OCI-M1 (cell line): ENCODE data around the gene GLG1.
"Not testable (repeated sequence)": the region's sequence is repeated elsewhere in the genome, so short reads cannot be mapped to it uniquely, and the experiment has no call there.

Experiments used
- DNase-seq: peaks from one replicate; lab custom pipeline; 2025; lab: John Stamatoyannopoulos, UW

GLG1 gene

GRCh38 chr16:74606521-74607309, at the start of gene GLG1:
TSS of gene GLG1 (minus strand) at chr16:74607114. CDS start at chr16:74607094, 20 bp downstream.
- peak; percentile 94 for DNase-seq

DNA sequence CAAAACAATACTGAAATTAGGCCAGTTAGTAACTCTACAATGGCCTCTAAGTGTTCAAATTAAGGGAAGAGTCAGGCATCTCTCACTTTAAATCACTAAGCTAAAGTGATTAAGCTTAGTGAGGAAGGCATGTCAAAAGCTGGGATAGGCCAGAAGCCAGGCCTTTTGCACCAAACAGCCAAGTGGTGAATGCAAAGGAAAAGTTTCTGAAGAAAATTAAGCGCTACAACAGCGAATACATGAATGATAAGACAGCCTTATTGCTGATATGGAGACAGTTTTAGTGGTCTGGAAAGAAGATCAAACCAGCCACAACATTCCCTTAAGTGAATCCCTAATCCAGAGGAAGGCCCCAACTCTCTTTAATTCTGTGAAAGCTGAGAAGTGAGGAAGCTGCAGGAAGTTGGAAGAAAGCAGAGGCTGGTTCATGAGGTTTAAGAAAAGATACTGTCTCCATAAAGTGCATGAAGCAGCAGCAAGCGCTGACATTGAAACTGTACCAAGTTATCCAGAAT, 47.7 kb upstream of the GLG1 start:
- DNase-seq: no peak

- not testable (repeated sequence) for DNase-seq
Observed at GRCh38 chr16:74652883-74653282, 46.0 kb upstream of the GLG1 start.

GRCh38 chr16:74652249-74652648, 45.3 kb upstream of the GLG1 start:
- DNase-seq: no peak

GRCh38 chr16:74651841-74652240, 44.9 kb upstream of the GLG1 start:
- no peak for DNase-seq

GRCh38 chr16:74650966-74651567, 44.2 kb upstream of the GLG1 start:
- DNase-seq: peak; percentile 35

- no peak for DNase-seq
Observed at GRCh38 chr16:74649839-74650504, 43.1 kb upstream of the GLG1 start.

GRCh38 chr16:74641969-74642368, 35.1 kb upstream of the GLG1 start:
- no peak for DNase-seq

GRCh38 chr16:74637742-74638453, 31.0 kb upstream of the GLG1 start:
- no peak for DNase-seq

- no peak for DNase-seq
Observed at GRCh38 chr16:74635303-74635702, 28.4 kb upstream of the GLG1 start.

DNA sequence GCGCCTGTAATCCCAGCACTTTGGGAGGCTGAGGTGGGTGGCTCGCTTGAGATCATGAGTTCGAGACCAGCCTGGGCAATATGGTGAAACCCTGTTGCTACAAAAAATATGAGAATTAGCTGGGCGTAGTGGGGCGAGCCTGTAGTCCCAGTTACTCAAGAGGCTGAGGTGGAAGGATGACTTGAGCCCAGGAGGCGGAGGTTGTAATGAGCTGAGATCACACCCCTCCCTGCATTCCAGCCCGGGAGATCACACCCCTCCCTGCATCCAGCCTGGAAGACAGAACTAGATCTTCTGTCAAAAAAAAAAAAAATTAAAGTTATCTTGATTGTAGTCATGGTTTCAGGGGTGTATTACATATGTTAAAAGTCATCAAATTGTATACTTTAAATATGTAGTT, 26.8 kb upstream of the GLG1 start:
- DNase-seq: no peak

GRCh38 chr16:74627506-74628220, 20.7 kb upstream of the GLG1 start:
- no peak for DNase-seq

- no peak for DNase-seq
Observed at GRCh38 chr16:74626741-74627416, 20.0 kb upstream of the GLG1 start.

- DNase-seq: no peak
Observed at GRCh38 chr16:74625500-74626350, 18.8 kb upstream of the GLG1 start.

- no peak for DNase-seq
Observed at GRCh38 chr16:74623839-74624235, 16.9 kb upstream of the GLG1 start.

- DNase-seq: peak; percentile 57
Observed at GRCh38 chr16:74623214-74623838, 16.4 kb upstream of the GLG1 start.

GRCh38 chr16:74622005-74622404, 15.1 kb upstream of the GLG1 start:
- no peak for DNase-seq

DNA sequence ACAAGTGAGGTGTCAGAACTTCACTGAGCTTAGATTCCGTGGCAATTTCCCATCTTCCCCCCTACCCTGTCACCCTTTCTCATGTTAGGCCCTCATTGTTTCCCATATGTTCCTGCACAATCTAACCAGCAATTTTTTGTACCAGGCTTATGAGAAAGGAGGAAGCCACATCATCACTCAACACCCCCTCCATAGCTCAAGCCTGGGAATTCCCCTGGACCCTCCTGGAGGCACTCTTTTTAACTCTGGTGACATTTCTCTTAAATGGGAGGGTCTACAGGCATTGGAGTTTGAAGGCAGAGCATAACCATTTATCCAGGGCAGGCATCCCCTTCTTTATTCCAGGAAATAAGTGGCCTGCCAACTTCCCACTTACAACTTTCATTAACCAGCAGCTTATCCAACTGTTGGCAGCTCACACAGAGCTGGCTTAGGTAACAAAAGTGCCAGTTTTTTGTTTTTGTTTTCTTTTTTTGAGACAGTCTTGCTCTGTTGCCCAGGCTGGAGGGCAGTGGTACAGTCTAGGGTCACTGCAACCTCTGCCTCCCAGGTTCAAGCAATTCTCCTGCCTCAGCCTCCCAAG, 10.4 kb upstream of the GLG1 start:
- DNase-seq: no peak

DNA sequence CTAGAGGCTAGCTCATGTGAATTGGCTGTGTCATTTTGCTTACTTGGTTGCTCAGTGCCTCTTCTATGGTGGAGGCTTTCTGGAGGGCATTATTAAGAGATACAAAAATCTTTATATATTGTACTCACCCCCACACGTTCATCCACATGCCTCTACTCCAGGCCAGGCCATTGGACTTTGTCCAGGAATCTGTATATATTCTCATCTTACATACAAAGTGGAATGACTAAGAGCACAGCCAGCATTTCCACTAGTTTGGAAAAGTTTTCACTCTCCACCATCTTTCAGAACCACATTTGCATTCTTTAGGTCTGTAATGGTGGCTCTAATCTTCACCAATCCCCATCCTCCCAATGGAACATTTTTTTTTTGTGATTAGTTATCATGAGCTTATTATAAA, 4.8 kb upstream of the GLG1 start:
- no peak for DNase-seq
